CD4-positive, alpha-beta T cell treated with Interleukin-4 for 1 hour (primary cell): ENCODE measurements around the gene SLC25A25.
"Not testable (repeated sequence)": the region's sequence is repeated elsewhere in the genome, so short reads cannot be mapped to it uniquely, and the experiment has no call there.

ENCODE experiments used
- DNase-seq, 2 donors: peaks; one replicate each; pipeline ENCODE4 v3.0.0-alpha.2; 2020 to 2022

Gene SLC25A25

GRCh38 chr9:128127990-128128835 is 60.2 kb downstream of the SLC25A25 start:
- DNase-seq: peak; percentile 87 to 93

GRCh38 chr9:128128836-128129590 is 61.0 kb downstream of the SLC25A25 start:
- DNase-seq: no peak

- peak; percentile 64 to 65 for DNase-seq
Observed at GRCh38 chr9:128129976-128130590, 62.1 kb downstream of the SLC25A25 start.

GRCh38 chr9:128130651-128131050 is 62.6 kb downstream of the SLC25A25 start:
- DNase-seq: not testable (repeated sequence)

- not testable (repeated sequence) for DNase-seq
Observed at GRCh38 chr9:128131346-128131745, 63.3 kb downstream of the SLC25A25 start.

- not testable (repeated sequence) for DNase-seq
Observed at GRCh38 chr9:128132139-128132538, 64.1 kb downstream of the SLC25A25 start.

GRCh38 chr9:128135561-128135960 is 67.5 kb downstream of the SLC25A25 start:
- DNase-seq: not testable (repeated sequence)

GRCh38 chr9:128136816-128137793 is 69.1 kb downstream of the SLC25A25 start:
- no peak for DNase-seq

- DNase-seq: no peak
Observed at GRCh38 chr9:128138001-128138400, 70.0 kb downstream of the SLC25A25 start.

GRCh38 chr9:128139621-128140020 is 71.6 kb downstream of the SLC25A25 start:
- no peak for DNase-seq

GRCh38 chr9:128141604-128142003 is 73.6 kb downstream of the SLC25A25 start:
- no peak for DNase-seq

GRCh38 chr9:128142061-128142460 is 74.0 kb downstream of the SLC25A25 start:
- DNase-seq: no peak

GRCh38 chr9:128142596-128142995 is 74.6 kb downstream of the SLC25A25 start:
- DNase-seq: no peak

- DNase-seq: no peak
Observed at GRCh38 chr9:128143525-128144238, 75.7 kb downstream of the SLC25A25 start.

- no peak for DNase-seq
Observed at GRCh38 chr9:128144239-128145181, 76.5 kb downstream of the SLC25A25 start.

GRCh38 chr9:128145536-128145935 is 77.5 kb downstream of the SLC25A25 start:
- DNase-seq: no peak

GRCh38 chr9:128145951-128146351 is 77.9 kb downstream of the SLC25A25 start:
- DNase-seq: no peak

GRCh38 chr9:128146591-128147120 is 78.6 kb downstream of the SLC25A25 start:
- DNase-seq: no peak

- no peak for DNase-seq
Observed at GRCh38 chr9:128148509-128149000, 80.5 kb downstream of the SLC25A25 start.
